Activated naive CD8-positive, alpha-beta T cell treated with anti-CD3 and anti-CD28 coated beads, Interleukin-2, amount 10 ng/mL, durations not matched to agents 7 days and 5 days (primary cell): ENCODE results near the gene WASL. TPM values are rescaled to one million over a fixed set of nuclear protein-coding genes. Genes with fewer than 3 reads are reported as not detected.

Experiments used
- ATAC-seq: fragments of 150-1000 bp; cut with Tn5 transposase; one replicate; pipeline ENCODE4 v1.10.0; 2021; ENCODE audit warnings: low read depth, moderate library complexity
- POLR2A ChIA-PET: fragments of 350-600 bp; sonication (Branson Sonifier 250); formaldehyde crosslinking; loops from one replicate; lab custom pipeline; 2021; ENCODE audit warnings: antibody characterized with exemption; lab: Charles Lee
- DNase-seq: peaks from one replicate; pipeline ENCODE4 v3.0.0; 2021
- H3K27ac Mint-ChIP-seq: one replicate; pipeline ENCODE4 v1.8.0; 2022; ENCODE audit warnings: mild to moderate bottlenecking, mixed read lengths
- H3K27me3 Mint-ChIP-seq: one replicate; pipeline ENCODE4 v1.8.0; 2022; ENCODE audit warnings: mild to moderate bottlenecking, moderate library complexity, mixed read lengths
- H3K36me3 Mint-ChIP-seq: one replicate; pipeline ENCODE4 v1.8.0; 2021; ENCODE audit warnings: mild to moderate bottlenecking, mixed read lengths
- H3K4me1 Mint-ChIP-seq: one replicate; pipeline ENCODE4 v1.8.0; 2021; ENCODE audit warnings: mixed read lengths
- H3K4me3 Mint-ChIP-seq: one replicate; pipeline ENCODE4 v1.8.0; 2022; ENCODE audit warnings: mild to moderate bottlenecking, moderate library complexity, mixed read lengths
- H3K9me3 Mint-ChIP-seq: one replicate; pipeline ENCODE4 v1.8.0; 2021; ENCODE audit warnings: mixed read lengths
- total RNA-seq, 2 experiments: library from RNA; stranded (reverse); gene quantifications; one replicate each; pipeline ENCODE4 v1.2.3, GENCODE V29; 2021

The WASL gene
- total RNA-seq, 2 experiments from 2014 or later = 11.8 to 12.0 TPM

DNA sequence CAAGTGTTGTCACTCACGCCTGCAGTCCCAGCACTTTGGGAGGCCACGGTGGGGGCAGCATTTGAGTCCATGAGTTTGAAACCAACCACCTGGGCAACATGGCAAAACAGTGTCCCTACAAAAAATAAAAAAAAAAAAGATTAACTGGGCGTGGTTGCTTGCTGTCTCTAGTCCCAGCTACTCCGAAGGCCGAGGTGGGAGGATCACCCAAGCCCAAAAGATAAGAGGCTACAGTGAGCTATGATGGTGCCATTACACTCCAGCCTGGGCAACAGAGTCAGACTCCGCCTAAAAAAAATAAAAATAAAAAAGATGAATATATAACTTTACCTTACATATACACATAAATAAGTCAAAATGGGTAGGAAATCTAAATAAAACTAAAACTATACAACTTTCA is 95.6 kb downstream of the WASL start:
- ATAC-seq (no peak), DNase-seq (no peak)
- POLR2A ChIA-PET = interaction anchor here (0.6 kb wide), 1 partner anchor 192 kb away, joined by 3 read pairs; the partner anchor contains the start of gene HYAL4
- no peaks in the 10 kb centered on the region for H3K4me1 Mint-ChIP-seq
- no peaks in the 10 kb centered on the region for H3K36me3 Mint-ChIP-seq
- H3K27ac Mint-ChIP-seq = no peak overlapping the region
- peaks cover 6% of the 10 kb centered on the region for H3K27me3 Mint-ChIP-seq
- H3K9me3 Mint-ChIP-seq = no peaks in the 10 kb centered on the region
- H3K4me3 Mint-ChIP-seq = no peak overlapping the region

DNA sequence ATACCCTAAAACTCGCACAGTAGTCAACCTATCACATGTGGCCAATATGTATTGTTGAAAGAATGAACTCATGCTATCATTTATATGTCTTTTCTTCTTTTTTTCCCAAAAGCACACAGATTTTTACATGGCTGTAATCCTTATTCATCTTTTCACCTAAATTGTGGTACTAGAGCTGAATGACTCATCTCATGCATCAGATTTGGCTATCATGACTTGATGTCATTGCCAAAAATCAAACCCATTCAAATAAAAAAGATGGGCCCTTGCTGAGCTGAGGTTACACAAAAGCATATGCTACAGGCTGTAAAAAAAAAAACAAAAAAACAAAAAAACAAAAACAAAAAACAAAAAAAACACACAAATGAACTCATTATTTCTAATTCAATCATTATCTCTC is 96.4 kb downstream of the WASL start:
- ATAC-seq = no peak
- POLR2A ChIA-PET = no interaction called here
- no peaks in the 10 kb centered on the region for H3K36me3 Mint-ChIP-seq
- H3K27ac Mint-ChIP-seq = no peak overlapping the region
- no peak overlapping the region for H3K4me3 Mint-ChIP-seq
- H3K4me1 Mint-ChIP-seq = no peaks in the 10 kb centered on the region
- no peak for DNase-seq
- H3K9me3 Mint-ChIP-seq = no peaks in the 10 kb centered on the region
- H3K27me3 Mint-ChIP-seq = peaks cover 6% of the 10 kb centered on the region

DNA sequence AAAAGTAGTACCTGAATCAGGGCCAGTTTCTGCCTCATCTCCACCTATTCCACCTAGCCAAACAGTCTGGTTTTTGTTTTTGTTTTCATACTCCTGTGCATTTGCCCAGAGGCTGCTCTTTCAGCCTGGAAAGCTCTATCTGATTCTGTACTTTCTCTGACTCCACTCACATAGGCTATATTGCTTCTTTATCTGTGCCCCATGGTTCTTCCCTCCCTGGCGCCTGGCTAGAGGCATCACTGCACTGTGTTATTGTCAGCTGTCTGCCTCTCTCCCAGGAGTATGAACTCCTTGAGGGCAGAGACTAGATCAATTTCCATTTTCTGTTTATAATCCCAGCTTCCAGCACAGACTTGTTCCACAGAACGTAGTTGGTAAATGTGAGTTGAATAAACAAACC is 98.2 kb downstream of the WASL start:
- no peaks in the 10 kb centered on the region for H3K9me3 Mint-ChIP-seq
- H3K4me1 Mint-ChIP-seq = no peaks in the 10 kb centered on the region
- peaks cover 8% of the 10 kb centered on the region for H3K27me3 Mint-ChIP-seq
- no peak overlapping the region for H3K27ac Mint-ChIP-seq
- H3K4me3 Mint-ChIP-seq = no peak overlapping the region
- H3K36me3 Mint-ChIP-seq = no peaks in the 10 kb centered on the region
- DNase-seq (no peak), ATAC-seq (no peak)
- POLR2A ChIA-PET = no interaction called here

DNA sequence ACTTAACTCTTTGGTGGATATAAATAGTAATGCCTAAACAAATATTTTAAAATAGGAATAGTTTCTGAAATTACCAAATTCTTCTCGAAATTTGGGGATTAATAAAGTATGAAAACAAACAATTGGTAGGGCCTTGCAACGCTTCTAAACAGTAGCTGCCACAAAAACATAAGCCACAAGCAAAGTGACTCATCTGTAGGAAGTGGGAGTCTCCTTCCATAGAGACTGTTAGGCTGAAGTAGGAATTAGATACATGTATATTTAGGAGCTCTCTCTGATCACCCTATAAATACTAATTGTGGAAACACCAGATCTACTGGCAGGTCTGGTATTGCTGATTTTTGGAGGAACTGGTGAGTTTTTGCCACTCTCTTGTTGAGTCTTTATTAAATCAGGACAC is 98.8 kb downstream of the WASL start:
- Mint-ChIP-seq H3K4me3 (no peak overlapping the region), H3K9me3 (no peaks in the 10 kb centered on the region), H3K27me3 (peaks cover 9% of the 10 kb centered on the region), H3K27ac (no peak overlapping the region), H3K4me1 (no peaks in the 10 kb centered on the region), H3K36me3 (no peaks in the 10 kb centered on the region)
- ATAC-seq (no peak), DNase-seq (no peak)
- POLR2A ChIA-PET = no interaction called here

DNA sequence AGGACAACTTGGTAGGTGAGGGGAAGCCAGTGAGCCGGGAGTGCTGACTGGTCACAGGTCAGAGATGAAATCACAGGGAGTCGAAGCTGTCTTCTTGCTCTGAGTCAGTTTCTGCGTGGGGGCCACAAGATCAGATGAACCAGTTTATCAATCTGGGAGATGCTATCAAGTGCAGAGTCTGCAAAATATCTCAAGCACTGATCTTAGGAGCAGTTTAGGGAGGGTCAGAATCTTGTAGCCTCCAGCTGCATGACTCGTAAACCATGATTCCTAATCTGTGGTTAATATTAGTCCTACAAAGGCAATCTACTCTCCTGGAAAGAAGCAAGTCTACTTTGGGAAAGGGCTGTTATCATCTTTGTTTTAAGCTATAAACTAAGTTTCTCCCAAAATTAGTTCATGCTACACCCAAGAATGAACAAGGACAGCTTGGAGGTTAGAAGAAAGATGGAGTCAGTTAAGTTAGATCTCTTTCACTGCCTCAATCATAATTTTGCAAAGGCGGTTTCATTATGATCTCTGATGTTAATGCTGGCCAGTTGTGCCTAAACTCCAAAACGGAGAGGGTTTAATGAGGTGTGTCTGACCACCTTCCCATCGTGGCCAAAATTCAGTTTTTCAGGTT is 101.6 kb downstream of the WASL start:
- Mint-ChIP-seq H3K27me3 (peaks cover 23% of the 10 kb centered on the region), H3K4me3 (no peak overlapping the region), H3K9me3 (no peaks in the 10 kb centered on the region), H3K4me1 (no peaks in the 10 kb centered on the region), H3K36me3 (no peaks in the 10 kb centered on the region), H3K27ac (no peak overlapping the region)
- POLR2A ChIA-PET = interaction anchor here (0.6 kb wide), 1 partner anchor 10 kb away, joined by 4 read pairs; no protein-coding TSS in a partner anchor
- ATAC-seq (no peak), DNase-seq (no peak)

DNA sequence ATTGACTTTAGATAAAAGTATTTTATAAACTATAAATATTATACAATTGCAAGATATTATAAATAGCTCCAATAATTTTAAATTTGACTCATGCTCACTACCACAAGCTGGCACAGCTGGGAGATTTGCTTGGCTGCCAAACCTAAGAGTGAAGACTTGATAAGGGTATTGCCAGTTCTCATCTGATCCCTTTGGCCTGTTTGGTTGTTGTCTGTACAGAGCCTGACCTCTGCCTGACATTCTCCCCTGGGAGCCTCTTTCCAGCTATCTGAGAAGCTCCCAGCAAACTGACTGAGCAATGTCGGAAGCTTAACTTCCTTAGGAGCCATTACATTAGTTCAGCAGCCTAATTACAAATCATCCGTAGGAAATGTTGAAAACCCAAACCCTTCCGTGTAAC is 103.3 kb downstream of the WASL start:
- H3K27ac Mint-ChIP-seq = no peak overlapping the region
- peaks cover 20% of the 10 kb centered on the region for H3K27me3 Mint-ChIP-seq
- no peaks in the 10 kb centered on the region for H3K4me1 Mint-ChIP-seq
- ATAC-seq = no peak
- POLR2A ChIA-PET = no interaction called here
- H3K4me3 Mint-ChIP-seq = no peak overlapping the region
- no peaks in the 10 kb centered on the region for H3K36me3 Mint-ChIP-seq
- DNase-seq = no peak
- H3K9me3 Mint-ChIP-seq = no peaks in the 10 kb centered on the region

DNA sequence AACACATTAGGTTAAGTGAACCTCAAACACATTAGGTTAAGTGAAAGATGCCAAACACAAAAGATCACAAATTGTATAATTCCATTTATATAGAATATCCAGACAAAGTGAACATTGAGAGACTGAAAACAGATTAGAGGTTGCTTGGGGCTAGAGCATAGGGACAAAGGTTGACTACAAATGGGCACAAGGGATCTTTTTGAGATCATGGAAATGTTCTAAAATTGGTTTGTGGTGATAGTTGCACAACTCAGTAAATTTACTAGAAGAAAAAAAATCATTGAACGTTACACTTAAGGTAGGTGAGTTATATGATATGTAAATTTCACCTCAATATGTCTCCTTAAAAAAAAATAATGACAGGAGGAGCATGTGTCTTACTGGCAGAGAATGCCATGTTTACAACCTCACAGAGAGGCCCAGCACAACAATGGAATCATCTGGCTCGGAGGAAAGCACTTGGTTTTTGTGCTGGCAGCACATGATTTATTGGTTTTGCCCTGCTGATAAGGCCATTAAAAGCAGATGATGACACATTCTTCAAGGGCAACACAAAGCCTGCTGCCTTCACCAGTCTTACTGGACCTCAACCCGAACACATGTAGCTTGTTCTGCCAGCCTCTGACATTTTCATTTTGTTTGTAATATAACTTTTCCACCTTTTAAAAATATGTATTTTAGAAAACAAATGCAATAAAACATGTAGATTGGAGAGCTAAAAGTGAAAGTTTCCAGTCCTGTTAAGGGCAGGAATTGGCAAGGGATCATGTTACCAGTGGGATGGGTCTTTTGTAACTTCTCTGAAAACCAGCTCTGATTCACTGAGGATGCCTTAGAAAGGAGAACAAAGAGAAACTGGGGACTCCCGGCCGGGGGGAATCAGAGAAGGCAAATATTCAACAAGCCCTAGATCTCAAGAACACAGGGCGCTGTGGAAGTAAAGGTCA is 105.0 kb downstream of the WASL start:
- Mint-ChIP-seq H3K36me3 (no peaks in the 10 kb centered on the region), H3K9me3 (no peaks in the 10 kb centered on the region), H3K4me3 (no peak overlapping the region), H3K27me3 (peaks cover 24% of the 10 kb centered on the region), H3K4me1 (no peaks in the 10 kb centered on the region), H3K27ac (no peak overlapping the region)
- ATAC-seq (no peak), DNase-seq (no peak)
- POLR2A ChIA-PET = no interaction called here

DNA sequence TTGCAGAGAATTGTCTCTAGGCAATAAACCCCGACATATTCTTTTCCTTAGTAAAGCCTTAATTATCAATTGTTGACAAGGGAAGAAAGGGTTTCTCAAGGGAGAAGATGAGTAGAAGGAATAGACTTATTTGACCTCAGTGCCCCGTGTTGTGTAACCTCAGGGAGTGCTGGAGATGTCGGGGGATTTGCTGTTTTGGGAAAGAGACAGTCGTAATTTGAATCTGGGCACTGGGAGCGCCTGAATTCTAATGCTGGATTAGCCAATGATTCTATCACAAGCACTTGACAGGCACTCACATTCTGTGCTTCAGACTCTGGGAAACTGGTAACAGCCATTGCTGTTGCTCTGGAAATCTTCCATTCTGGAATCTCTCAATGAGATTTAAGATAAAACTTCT is 106.9 kb downstream of the WASL start:
- POLR2A ChIA-PET = no interaction called here
- H3K27ac Mint-ChIP-seq = no peak overlapping the region
- peaks cover 29% of the 10 kb centered on the region for H3K27me3 Mint-ChIP-seq
- H3K9me3 Mint-ChIP-seq = no peaks in the 10 kb centered on the region
- ATAC-seq = no peak
- no peak overlapping the region for H3K4me3 Mint-ChIP-seq
- DNase-seq = no peak
- no peaks in the 10 kb centered on the region for H3K36me3 Mint-ChIP-seq
- H3K4me1 Mint-ChIP-seq = no peaks in the 10 kb centered on the region

DNA sequence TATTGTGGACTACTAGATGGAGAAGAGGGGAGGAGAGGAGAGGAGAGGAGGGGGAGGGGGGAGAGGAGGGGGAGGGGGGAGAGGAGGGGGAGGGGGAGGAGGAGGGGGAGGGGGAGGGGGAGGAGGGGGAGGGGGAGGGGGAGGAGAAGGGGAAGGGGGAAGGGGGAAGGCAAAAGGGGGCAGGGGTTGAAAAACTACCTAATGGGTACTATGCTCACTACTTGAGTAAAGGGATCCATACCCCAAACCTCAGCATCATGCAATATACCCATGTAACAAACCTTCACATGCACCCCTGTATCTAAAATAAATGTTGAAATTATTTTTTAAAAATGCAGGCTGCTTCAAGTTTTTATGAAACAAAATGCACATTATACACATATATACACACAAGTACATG is 108.2 kb downstream of the WASL start:
- no peak overlapping the region for H3K4me3 Mint-ChIP-seq
- H3K27ac Mint-ChIP-seq = no peak overlapping the region
- DNase-seq (no peak), ATAC-seq (no peak)
- no peaks in the 10 kb centered on the region for H3K9me3 Mint-ChIP-seq
- H3K36me3 Mint-ChIP-seq = no peaks in the 10 kb centered on the region
- no peaks in the 10 kb centered on the region for H3K4me1 Mint-ChIP-seq
- POLR2A ChIA-PET = no interaction called here
- H3K27me3 Mint-ChIP-seq = peaks cover 34% of the 10 kb centered on the region

DNA sequence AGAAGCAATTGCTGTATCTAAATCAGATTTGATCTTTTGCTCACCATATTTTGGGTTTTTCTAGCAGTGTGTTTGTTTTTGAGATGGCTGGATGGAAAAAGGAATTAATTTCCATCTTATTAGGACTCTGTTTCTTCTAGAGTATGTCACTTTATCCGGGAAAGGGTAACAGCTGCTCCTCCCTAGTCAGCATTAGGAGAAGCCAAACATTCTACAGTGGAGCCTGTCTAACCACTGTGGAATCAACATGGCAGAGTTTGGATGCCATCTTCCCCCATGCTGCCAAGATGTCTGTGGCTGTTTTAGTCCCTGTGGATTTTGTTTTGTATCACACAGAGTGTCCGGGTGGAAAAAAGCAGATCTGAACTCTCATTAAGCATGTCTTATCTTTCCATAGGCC is 109.2 kb downstream of the WASL start:
- no peak overlapping the region for H3K4me3 Mint-ChIP-seq
- DNase-seq (no peak), ATAC-seq (no peak)
- no peaks in the 10 kb centered on the region for H3K4me1 Mint-ChIP-seq
- peaks cover 33% of the 10 kb centered on the region for H3K27me3 Mint-ChIP-seq
- H3K27ac Mint-ChIP-seq = no peak overlapping the region
- H3K9me3 Mint-ChIP-seq = no peaks in the 10 kb centered on the region
- H3K36me3 Mint-ChIP-seq = no peaks in the 10 kb centered on the region
- POLR2A ChIA-PET = no interaction called here

DNA sequence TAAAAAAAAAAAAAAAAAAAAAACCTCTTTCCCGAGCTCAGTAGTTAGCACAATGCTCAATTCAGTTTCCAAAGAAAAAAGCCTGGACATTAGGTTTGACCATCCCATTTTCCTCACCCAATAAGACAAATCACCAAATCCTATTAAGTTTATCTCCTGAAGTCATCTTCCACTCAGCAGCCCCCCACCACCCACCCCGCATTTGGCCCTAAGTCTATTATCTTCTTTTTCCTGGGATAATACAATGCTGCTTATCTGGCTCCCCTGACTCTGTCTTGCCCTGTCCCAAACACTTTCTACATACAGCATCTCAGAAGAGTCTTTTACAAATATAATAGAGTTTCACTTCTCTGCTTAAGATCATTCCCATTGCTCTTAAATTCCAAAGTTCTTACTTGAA is 110.9 kb downstream of the WASL start:
- Mint-ChIP-seq H3K4me1 (no peaks in the 10 kb centered on the region), H3K4me3 (no peak overlapping the region), H3K9me3 (no peaks in the 10 kb centered on the region), H3K27ac (no peak overlapping the region), H3K36me3 (no peaks in the 10 kb centered on the region), H3K27me3 (peaks cover 20% of the 10 kb centered on the region)
- ATAC-seq = no peak
- no peak for DNase-seq
- POLR2A ChIA-PET = interaction anchor here (0.6 kb wide), 1 partner anchor 10 kb away, joined by 4 read pairs; no protein-coding TSS in a partner anchor

DNA sequence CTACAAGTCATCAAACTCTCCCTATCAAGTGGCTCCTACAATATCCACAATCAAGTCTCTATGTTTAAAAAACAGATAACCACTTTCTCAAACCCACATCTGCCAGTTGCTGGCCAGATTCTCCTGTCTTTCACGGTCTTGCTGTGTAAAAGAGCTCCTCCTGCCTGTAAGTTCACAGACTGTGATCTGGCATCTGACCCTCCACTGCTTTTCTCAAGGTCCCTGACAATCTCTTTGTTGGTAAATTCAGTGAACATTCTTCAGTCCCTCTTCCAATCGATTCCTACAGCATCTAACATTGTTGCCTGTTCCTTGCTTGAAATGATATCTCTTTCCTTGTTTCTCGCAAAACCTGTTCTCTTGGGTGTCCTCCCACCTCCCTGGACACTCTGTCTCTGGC is 111.6 kb downstream of the WASL start:
- H3K9me3 Mint-ChIP-seq = no peaks in the 10 kb centered on the region
- H3K27ac Mint-ChIP-seq = no peak overlapping the region
- no peak for DNase-seq
- H3K27me3 Mint-ChIP-seq = peaks cover 20% of the 10 kb centered on the region
- H3K4me3 Mint-ChIP-seq = no peak overlapping the region
- no peaks in the 10 kb centered on the region for H3K4me1 Mint-ChIP-seq
- ATAC-seq = no peak
- no peaks in the 10 kb centered on the region for H3K36me3 Mint-ChIP-seq
- POLR2A ChIA-PET = interaction anchor here (0.6 kb wide), 1 partner anchor 10 kb away, joined by 4 read pairs; no protein-coding TSS in a partner anchor

DNA sequence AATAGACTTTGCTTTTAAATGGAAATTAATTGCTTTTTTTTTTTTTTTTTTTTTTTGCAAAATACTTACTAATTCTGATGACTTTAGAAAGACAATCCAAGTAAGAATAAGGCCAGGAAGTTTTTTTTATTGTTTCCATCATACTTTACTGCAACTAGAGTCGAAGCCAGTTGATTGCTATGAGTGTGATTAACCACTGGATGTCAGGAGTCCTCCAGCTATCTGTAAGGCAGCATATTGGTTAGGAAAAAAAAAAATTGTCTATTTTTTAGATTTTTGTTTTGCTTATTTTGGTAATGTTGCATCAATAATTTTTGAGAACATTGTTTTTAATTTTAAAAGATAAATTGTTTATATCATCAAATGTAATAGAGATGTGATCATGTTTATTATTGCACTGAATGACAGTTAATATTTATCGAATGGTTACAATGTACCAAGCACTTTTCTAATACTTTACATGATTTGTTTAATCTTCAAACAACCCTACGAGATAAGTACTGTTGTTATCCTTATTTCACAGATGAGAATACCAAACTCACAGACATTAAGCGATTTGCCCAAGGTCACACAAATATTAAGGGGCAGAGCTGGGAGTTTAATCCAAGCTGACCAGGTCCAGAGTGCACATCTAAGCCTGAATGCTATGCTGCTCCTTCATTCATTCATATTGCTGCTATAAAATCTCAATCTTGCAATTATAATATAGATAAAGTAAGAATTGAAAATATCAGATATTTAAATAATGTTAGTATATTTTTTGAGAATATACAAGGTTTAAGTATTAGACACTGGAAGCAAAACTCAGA is 113.0 kb downstream of the WASL start:
- H3K36me3 Mint-ChIP-seq = no peaks in the 10 kb centered on the region
- H3K27ac Mint-ChIP-seq = no peak overlapping the region
- DNase-seq (no peak), ATAC-seq (no peak)
- POLR2A ChIA-PET = no interaction called here
- H3K9me3 Mint-ChIP-seq = no peaks in the 10 kb centered on the region
- peaks cover 20% of the 10 kb centered on the region for H3K27me3 Mint-ChIP-seq
- no peak overlapping the region for H3K4me3 Mint-ChIP-seq
- no peaks in the 10 kb centered on the region for H3K4me1 Mint-ChIP-seq
